ENCODE results near the gene TEX35. TPM values are rescaled to one million over a fixed set of nuclear protein-coding genes. Genes with fewer than 3 reads are reported as not detected.

The TEX35 gene
- polyA plus RNA-seq, 1 donor (not counting 4 experiments of a cell fraction or from before 2014, with no cell fraction given), result 0.18 TPM

DNA sequence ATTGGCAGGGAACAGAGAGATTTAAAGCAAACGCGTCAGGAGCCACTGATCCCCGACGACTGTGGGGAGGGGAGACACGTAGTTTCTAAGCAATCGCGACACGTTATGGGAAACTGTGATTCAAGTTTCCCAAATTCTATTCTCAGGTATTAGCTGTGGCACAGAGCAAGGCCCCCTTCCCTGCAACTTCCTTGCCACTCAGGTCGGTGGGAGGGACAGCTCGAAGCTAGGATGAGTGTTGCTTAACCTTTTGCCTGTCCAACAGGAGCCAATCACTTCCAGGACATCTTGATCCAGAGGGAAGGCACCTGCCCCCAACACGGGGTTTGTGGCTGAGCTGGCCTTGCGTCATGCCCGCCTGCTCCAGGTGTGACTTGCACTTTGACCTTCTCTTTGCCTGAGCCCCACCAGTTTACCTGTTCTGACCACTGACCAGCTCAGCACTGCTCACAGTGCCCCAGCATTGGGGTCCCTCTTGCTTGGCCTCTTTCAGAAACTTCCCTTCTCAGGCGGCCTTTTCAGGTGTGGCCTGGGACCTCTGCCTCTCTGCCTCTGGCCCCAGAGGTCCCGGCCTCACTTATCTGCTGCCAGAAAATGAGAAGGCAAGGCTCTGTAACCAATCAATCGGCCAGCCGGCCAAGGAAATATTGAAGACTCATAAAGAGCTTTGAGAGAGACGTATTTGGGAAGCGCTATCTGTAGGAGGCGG, 24.6 kb downstream of the TEX35 start:
- H3K9me1 ChIP-seq (ENCODE audit: control insufficient read depth, extremely low read depth, insufficient read depth, low read length), result no peaks in the 10 kb centered on the region
- H3K79me2 ChIP-seq (ENCODE audit: control insufficient read depth, insufficient read depth, low read length), result no peaks in the 10 kb centered on the region
- FAIRE-seq, result no peak
- no peaks in the 10 kb centered on the region for H3K9me3 ChIP-seq (ENCODE audit: control insufficient read depth, low read depth, low read length)
- H3K4me2 ChIP-seq (ENCODE audit: control insufficient read depth, extremely low read depth, insufficient read depth, low read depth, low read length), result peak overlapping the region; percentile 3
- no peak for TF ChIP-seq EZH2 (IDR thresholded peaks at IDR 0.05; ENCODE audit: low read length)
- TF ChIP-seq, protein P1, sequence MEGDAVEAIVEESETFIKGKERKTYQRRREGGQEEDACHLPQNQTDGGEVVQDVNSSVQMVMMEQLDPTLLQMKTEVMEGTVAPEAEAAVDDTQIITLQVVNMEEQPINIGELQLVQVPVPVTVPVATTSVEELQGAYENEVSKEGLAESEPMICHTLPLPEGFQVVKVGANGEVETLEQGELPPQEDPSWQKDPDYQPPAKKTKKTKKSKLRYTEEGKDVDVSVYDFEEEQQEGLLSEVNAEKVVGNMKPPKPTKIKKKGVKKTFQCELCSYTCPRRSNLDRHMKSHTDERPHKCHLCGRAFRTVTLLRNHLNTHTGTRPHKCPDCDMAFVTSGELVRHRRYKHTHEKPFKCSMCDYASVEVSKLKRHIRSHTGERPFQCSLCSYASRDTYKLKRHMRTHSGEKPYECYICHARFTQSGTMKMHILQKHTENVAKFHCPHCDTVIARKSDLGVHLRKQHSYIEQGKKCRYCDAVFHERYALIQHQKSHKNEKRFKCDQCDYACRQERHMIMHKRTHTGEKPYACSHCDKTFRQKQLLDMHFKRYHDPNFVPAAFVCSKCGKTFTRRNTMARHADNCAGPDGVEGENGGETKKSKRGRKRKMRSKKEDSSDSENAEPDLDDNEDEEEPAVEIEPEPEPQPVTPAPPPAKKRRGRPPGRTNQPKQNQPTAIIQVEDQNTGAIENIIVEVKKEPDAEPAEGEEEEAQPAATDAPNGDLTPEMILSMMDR (optimal IDR thresholded peaks at IDR 0.05 in 1 of 3, IDR thresholded peaks at IDR 0.05 in 1 of 3, conservative IDR thresholded peaks at IDR 0.05 in 1 of 3; ENCODE audit: extremely low read depth in 1 of 3, insufficient read depth in 2 of 3, low read length in 3 of 3), result no peak
- H3K36me3 ChIP-seq (ENCODE audit: control insufficient read depth in 2 of 2, extremely low read depth in 1 of 2, insufficient read depth in 2 of 2, low read length in 2 of 2), result no peaks in the 10 kb centered on the region
- H4K20me1 ChIP-seq (ENCODE audit: control insufficient read depth, extremely low read depth, insufficient read depth, low read length), result no peaks in the 10 kb centered on the region
- no peak overlapping the region for H2AFZ ChIP-seq (ENCODE audit: control insufficient read depth, low read length)
- H3K27ac ChIP-seq (ENCODE audit: control insufficient read depth, insufficient read depth, low read length), result no peak overlapping the region
- dilution Hi-C loops (cut with MboI; ENCODE audit: extremely low pct_ligation_motif_present, low sequenced_read_pairs), result no loop called here
- no peak for DNase-seq (ENCODE audit: low read depth, low spot score)
- H3K9ac ChIP-seq (ENCODE audit: control insufficient read depth, extremely low read depth, insufficient read depth, low read length), result no peak overlapping the region
- H3K4me1 ChIP-seq (ENCODE audit: control insufficient read depth, extremely low read depth, insufficient read depth, low read length), result peaks cover 42% of the 10 kb centered on the region
- no peaks in the 10 kb centered on the region for H3K27me3 ChIP-seq (ENCODE audit: control insufficient read depth, extremely low read depth, insufficient read depth, low read length)
- H3K4me3 ChIP-seq (ENCODE audit: control insufficient read depth in 2 of 3, extremely low read depth in 1 of 3, insufficient read depth in 2 of 3, low read depth in 1 of 3, low read length in 3 of 3), result no peak overlapping the region

DNA sequence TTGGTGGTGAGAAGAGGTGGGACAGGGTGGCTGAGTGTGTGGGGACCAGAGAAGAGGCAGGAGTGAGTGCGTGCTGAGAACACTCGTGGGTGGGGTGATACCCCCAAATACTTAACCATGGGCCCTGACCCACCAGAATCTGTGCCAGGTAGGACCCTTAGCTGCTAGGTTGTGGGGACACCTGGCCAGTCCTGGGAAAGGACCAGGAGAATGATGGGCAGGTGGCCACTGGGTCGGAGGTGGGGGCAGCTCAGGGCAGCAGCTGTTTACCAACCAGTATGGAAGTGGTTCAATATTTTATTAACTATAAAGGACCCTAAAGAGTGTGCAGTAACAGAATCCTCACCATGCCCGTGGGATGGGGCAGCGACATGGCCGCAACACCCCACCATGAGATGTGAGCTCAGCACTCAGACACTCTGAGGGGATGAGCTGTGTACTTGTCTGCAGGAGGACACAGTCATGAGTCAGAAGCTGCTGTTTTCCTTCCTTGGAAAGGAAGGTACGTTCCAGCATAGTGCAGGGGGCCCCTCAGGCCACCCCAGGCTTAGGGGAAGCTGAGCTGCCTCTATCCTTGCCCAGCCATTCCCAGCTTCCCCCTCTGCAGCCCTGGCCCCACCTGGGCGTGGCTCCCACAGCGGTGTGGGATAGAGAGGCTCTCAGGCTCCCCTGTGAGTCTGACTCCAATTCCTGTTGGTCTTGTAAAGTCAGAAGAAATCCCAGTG, 25.4 kb downstream of the TEX35 start:
- H3K4me1 ChIP-seq (ENCODE audit: control insufficient read depth, extremely low read depth, insufficient read depth, low read length), result peaks cover 46% of the 10 kb centered on the region
- no peak for FAIRE-seq
- peak overlapping the region; percentile 26 for H3K4me2 ChIP-seq (ENCODE audit: control insufficient read depth, extremely low read depth, insufficient read depth, low read depth, low read length)
- DNase-seq (ENCODE audit: low read depth, low spot score), result no peak
- TF ChIP-seq, protein P1 (optimal IDR thresholded peaks at IDR 0.05 in 1 of 3, IDR thresholded peaks at IDR 0.05 in 1 of 3, conservative IDR thresholded peaks at IDR 0.05 in 1 of 3; ENCODE audit: extremely low read depth in 1 of 3, insufficient read depth in 2 of 3, low read length in 3 of 3), result no peak
- TF ChIP-seq EZH2 (IDR thresholded peaks at IDR 0.05; ENCODE audit: low read length), result no peak
- no peaks in the 10 kb centered on the region for H3K9me1 ChIP-seq (ENCODE audit: control insufficient read depth, extremely low read depth, insufficient read depth, low read length)
- H3K27ac ChIP-seq (ENCODE audit: control insufficient read depth, insufficient read depth, low read length), result no peak overlapping the region
- H4K20me1 ChIP-seq (ENCODE audit: control insufficient read depth, extremely low read depth, insufficient read depth, low read length), result no peaks in the 10 kb centered on the region
- peak overlapping the region; percentile 62 for H2AFZ ChIP-seq (ENCODE audit: control insufficient read depth, low read length)
- H3K27me3 ChIP-seq (ENCODE audit: control insufficient read depth, extremely low read depth, insufficient read depth, low read length), result no peaks in the 10 kb centered on the region
- H3K9me3 ChIP-seq (ENCODE audit: control insufficient read depth, low read depth, low read length), result no peaks in the 10 kb centered on the region
- H3K4me3 ChIP-seq (ENCODE audit: control insufficient read depth in 2 of 3, extremely low read depth in 1 of 3, insufficient read depth in 2 of 3, low read depth in 1 of 3, low read length in 3 of 3), result no peak overlapping the region
- H3K36me3 ChIP-seq (ENCODE audit: control insufficient read depth in 2 of 2, extremely low read depth in 1 of 2, insufficient read depth in 2 of 2, low read length in 2 of 2), result no peaks in the 10 kb centered on the region
- H3K9ac ChIP-seq (ENCODE audit: control insufficient read depth, extremely low read depth, insufficient read depth, low read length), result no peak overlapping the region
- dilution Hi-C loops (cut with MboI; ENCODE audit: extremely low pct_ligation_motif_present, low sequenced_read_pairs), result no loop called here
- H3K79me2 ChIP-seq (ENCODE audit: control insufficient read depth, insufficient read depth, low read length), result no peaks in the 10 kb centered on the region
